ENCODE results near the gene FAM181A.

- TF ChIP-seq CTCF (IDR thresholded peaks at IDR 0.05) (no peak), POLR2A (IDR thresholded peaks at IDR 0.05) (no peak), POLR2AphosphoS5 (IDR thresholded peaks at IDR 0.05) (no peak)
These were observed 30.2 kb downstream of the FAM181A start for GRCh38 chr14:93957333-93957710.

Measured in sigmoid colon (tissue), 4 donors.